ENCODE measurements around the gene RNF213. TPM values are rescaled to one million over a fixed set of nuclear protein-coding genes. Genes with fewer than 3 reads are reported as not detected.

Gene RNF213
- 148 and 238 TPM in 2 replicates for total RNA-seq

GRCh38 chr17:80260791-80261158 lies at the start of gene RNF213:
RNF213 (plus strand) TSS chr17:80260852; CDS start chr17:80263682, 2,830 bp downstream.

GRCh38 chr17:80220054-80220735 lies 40.5 kb upstream of the RNF213 start, which contains the start of the genes SGSH and SLC26A11:
SGSH (minus strand) TSS chr17:80220333; CDS start chr17:80220313, 20 bp downstream.
SLC26A11 (plus strand) TSS chr17:80220427; CDS start chr17:80221561, 1,134 bp downstream.

GRCh38 chr17:80414803-80415625 lies 154.4 kb downstream of the RNF213 start, which contains the start of gene ENDOV:
ENDOV (plus strand) TSS chr17:80415167; CDS start chr17:80415195, 28 bp downstream.

Other genes starting within 250 kb of the RNF213 start
- 43.6 and 94.3 TPM in 2 replicates for gene TBC1D16, start 225.0 kb upstream of the RNF213 start, total RNA-seq
- gene CCDC40, start 224.2 kb upstream of the RNF213 start, total RNA-seq: 2.0 and 4.5 TPM in 2 replicates
- gene GAA, start 159.3 kb upstream of the RNF213 start, total RNA-seq: 19.9 and 99.1 TPM in 2 replicates
- 147 and 179 TPM in 2 replicates for gene EIF4A3, start 113.7 kb upstream of the RNF213 start, total RNA-seq
- gene CARD14, start 90.8 kb upstream of the RNF213 start, total RNA-seq: under 0.01 TPM in 2 replicates
- gene SGSH, start 40.5 kb upstream of the RNF213 start, total RNA-seq: 20.7 and 31.6 TPM in 2 replicates
- 13.5 and 18.2 TPM in 2 replicates for gene SLC26A11, start 40.4 kb upstream of the RNF213 start, total RNA-seq
- 34.2 and 41.7 TPM in 2 replicates for gene ENDOV, start 154.3 kb downstream of the RNF213 start, total RNA-seq
- gene NPTX1, start 215.8 kb downstream of the RNF213 start, total RNA-seq: 148 and 230 TPM in 2 replicates